Endothelial cell (in vitro differentiated cells): ENCODE measurements around the gene DIAPH2. TPM values are rescaled to one million over a fixed set of nuclear protein-coding genes. Genes with fewer than 3 reads are reported as not detected.

Source experiments
- DNase-seq: peaks from one replicate; pipeline ENCODE4 v3.0.0; 2021; ENCODE audit warnings: low spot score
- H3K27ac Mint-ChIP-seq: one replicate; pipeline ENCODE4 v1.8.0; 2021; ENCODE audit warnings: mixed read lengths, inconsistent platforms; ENCODE audit not compliant: unreplicated experiment
- H3K27me3 Mint-ChIP-seq: one replicate; pipeline ENCODE4 v1.8.0; 2021; ENCODE audit warnings: mild to moderate bottlenecking, moderate library complexity, mixed read lengths, inconsistent platforms; ENCODE audit not compliant: unreplicated experiment
- H3K36me3 Mint-ChIP-seq: one replicate; pipeline ENCODE4 v1.8.0; 2021; ENCODE audit warnings: mild to moderate bottlenecking, low read depth, mixed read lengths, inconsistent platforms; ENCODE audit not compliant: unreplicated experiment
- H3K4me1 Mint-ChIP-seq: one replicate; pipeline ENCODE4 v1.8.0; 2021; ENCODE audit warnings: mild to moderate bottlenecking, mixed read lengths, inconsistent platforms; ENCODE audit not compliant: unreplicated experiment
- H3K4me3 Mint-ChIP-seq: one replicate; pipeline ENCODE4 v1.8.0; 2021; ENCODE audit warnings: mild to moderate bottlenecking, mixed read lengths, inconsistent platforms; ENCODE audit not compliant: unreplicated experiment
- H3K9me3 Mint-ChIP-seq: one replicate; pipeline ENCODE4 v1.8.0; 2021; ENCODE audit warnings: mixed read lengths, inconsistent platforms; ENCODE audit not compliant: unreplicated experiment
- total RNA-seq: library from RNA; stranded (reverse); fragmentation: NEBNext Ultra II Directional; extraction: Animal tissue kit (Norgen Biotek cat#: 25700); gene quantifications from one replicate; pipeline ENCODE4 v1.2.1, GENCODE V29; 2021; ENCODE audit not compliant: unreplicated experiment
- TF ChIP-seq, protein P1 (sequence below): fragments of 200-600 bp; sonication (generic); IDR thresholded peaks from one replicate; pipeline ENCODE4 v1.5.0; 2021; ENCODE audit warnings: antibody characterized with exemption; ENCODE audit not compliant: unreplicated experiment

The DIAPH2 gene
- total RNA-seq, 1 donor from 2014 or later: 45.3 TPM

DNA sequence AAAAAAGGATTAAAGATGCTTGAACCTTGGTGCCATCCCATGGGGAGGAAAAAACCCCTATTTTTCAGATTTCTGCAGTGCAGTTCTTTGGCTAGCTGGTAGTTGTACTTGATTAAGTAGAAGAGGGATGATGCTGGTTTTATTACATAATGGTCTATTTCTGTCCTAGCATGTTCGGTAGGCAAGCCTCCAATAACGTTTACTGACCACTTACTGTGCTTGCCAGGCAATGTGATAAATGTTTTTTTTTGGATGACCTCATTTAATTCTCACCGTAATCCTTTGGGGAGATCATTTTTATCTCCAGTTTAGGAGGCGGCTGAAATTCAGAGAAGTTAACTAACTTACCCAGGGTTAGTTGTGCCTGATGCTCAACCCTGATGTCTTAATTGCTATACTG, 106.9 kb downstream of the DIAPH2 start:
- no peaks in the 10 kb centered on the region for H3K9me3 Mint-ChIP-seq
- H3K4me1 Mint-ChIP-seq: no peaks in the 10 kb centered on the region
- no peak overlapping the region for H3K27ac Mint-ChIP-seq
- H3K27me3 Mint-ChIP-seq: no peaks in the 10 kb centered on the region
- TF ChIP-seq, protein P1, sequence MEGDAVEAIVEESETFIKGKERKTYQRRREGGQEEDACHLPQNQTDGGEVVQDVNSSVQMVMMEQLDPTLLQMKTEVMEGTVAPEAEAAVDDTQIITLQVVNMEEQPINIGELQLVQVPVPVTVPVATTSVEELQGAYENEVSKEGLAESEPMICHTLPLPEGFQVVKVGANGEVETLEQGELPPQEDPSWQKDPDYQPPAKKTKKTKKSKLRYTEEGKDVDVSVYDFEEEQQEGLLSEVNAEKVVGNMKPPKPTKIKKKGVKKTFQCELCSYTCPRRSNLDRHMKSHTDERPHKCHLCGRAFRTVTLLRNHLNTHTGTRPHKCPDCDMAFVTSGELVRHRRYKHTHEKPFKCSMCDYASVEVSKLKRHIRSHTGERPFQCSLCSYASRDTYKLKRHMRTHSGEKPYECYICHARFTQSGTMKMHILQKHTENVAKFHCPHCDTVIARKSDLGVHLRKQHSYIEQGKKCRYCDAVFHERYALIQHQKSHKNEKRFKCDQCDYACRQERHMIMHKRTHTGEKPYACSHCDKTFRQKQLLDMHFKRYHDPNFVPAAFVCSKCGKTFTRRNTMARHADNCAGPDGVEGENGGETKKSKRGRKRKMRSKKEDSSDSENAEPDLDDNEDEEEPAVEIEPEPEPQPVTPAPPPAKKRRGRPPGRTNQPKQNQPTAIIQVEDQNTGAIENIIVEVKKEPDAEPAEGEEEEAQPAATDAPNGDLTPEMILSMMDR: no peak
- no peak overlapping the region for H3K4me3 Mint-ChIP-seq
- no peak for DNase-seq
- no peaks in the 10 kb centered on the region for H3K36me3 Mint-ChIP-seq

DNA sequence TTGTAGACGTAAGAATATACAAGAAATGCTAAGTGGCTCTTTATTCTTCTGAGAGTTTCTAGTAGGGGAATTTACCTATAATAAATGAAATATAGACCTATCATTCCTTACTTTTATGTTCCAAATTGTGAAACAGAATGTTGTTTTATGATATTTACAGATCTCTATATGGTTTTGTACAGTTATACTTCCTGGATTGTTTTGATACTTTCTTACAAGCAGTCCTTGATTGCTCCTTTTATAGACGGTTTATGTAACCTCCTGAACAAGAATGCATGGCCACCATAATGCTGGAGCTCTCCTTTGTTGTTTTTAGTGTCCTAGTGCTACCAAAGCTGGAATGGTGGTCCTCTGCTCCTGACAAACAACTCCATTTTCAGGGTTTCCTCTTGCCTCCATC, 107.4 kb downstream of the DIAPH2 start:
- Mint-ChIP-seq H3K4me1 (no peaks in the 10 kb centered on the region), H3K9me3 (no peaks in the 10 kb centered on the region), H3K36me3 (no peaks in the 10 kb centered on the region), H3K27me3 (no peaks in the 10 kb centered on the region), H3K27ac (no peak overlapping the region), H3K4me3 (no peak overlapping the region)
- TF ChIP-seq, protein P1: no peak
- no peak for DNase-seq

DNA sequence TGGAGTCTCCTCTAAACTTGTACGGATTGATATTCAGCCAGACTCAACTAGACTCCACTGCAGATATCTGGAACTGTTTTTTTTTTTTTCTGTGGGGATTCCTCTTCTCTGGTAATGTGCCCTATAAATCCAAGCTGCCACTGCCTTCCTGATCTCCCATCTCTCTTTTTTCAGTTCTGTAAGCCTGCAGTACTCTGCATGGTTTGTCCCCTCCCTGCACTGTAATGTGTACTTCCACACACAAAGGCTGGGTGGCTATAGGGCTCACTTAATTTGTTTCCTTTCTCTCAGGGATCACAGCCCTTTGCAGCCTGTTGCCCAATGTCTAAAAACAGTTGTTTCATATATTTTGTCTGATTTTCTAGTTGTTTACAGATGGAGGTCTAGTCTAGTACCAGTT, 114.3 kb downstream of the DIAPH2 start:
- Mint-ChIP-seq H3K9me3 (no peaks in the 10 kb centered on the region), H3K27ac (no peak overlapping the region)
- TF ChIP-seq, protein P1: no peak

DNA sequence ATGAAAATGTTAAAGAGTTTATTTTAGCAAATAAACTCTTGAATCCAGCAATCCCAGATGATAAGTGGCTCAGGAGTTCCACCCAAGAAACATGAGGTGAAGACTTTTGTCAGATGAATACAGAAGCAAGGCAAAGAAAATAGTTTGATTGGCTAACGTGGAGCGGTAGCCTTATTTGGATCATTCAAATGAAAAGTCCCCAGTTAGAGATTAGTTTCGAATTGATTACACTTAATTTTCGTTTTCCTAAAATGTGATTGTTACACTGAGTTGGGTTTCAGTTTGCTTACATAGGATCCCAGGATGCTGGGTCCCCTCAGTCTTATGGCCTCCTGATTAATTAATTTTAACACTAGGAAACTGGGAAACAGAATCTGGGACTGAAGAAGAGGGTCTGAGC, 122.7 kb downstream of the DIAPH2 start:
- no peaks in the 10 kb centered on the region for H3K9me3 Mint-ChIP-seq
- no peak overlapping the region for H3K4me3 Mint-ChIP-seq
- TF ChIP-seq, protein P1: no peak
- H3K4me1 Mint-ChIP-seq: no peaks in the 10 kb centered on the region
- no peaks in the 10 kb centered on the region for H3K36me3 Mint-ChIP-seq
- no peaks in the 10 kb centered on the region for H3K27me3 Mint-ChIP-seq
- H3K27ac Mint-ChIP-seq: no peak overlapping the region
- no peak for DNase-seq

More for the DNA sequence above, 114.3 kb downstream of the DIAPH2 start:
- H3K4me3 Mint-ChIP-seq: no peak overlapping the region
- no peaks in the 10 kb centered on the region for H3K36me3 Mint-ChIP-seq
- H3K27me3 Mint-ChIP-seq: no peaks in the 10 kb centered on the region
- DNase-seq: no peak
- no peaks in the 10 kb centered on the region for H3K4me1 Mint-ChIP-seq

DNA sequence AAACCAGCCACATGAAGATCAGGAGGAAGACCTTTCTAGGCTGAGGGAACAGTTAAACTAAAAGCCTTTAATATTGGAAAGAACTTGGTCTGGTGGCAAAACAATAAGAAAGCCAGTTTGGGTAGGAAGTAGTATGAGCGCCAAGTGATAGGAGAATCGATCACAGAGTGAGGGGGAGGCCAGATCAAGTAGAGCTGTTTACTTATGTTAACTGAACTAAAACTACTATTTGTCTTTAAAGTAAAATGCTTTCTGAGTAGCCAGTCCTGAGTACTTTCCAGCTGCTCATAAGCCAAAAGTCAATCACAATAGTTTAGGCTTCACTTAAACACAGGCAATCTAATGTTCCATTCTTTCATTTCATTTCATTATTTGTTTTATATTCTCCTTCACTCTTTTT, 136.3 kb downstream of the DIAPH2 start:
- Mint-ChIP-seq H3K36me3 (peaks cover 4% of the 10 kb centered on the region), H3K9me3 (no peaks in the 10 kb centered on the region), H3K27ac (no peak overlapping the region), H3K27me3 (peaks cover 2% of the 10 kb centered on the region), H3K4me3 (no peak overlapping the region), H3K4me1 (no peaks in the 10 kb centered on the region)
- DNase-seq: no peak
- TF ChIP-seq, protein P1: no peak
